Cardiac fibroblast (primary cell): Measurements from ENCODE around the gene SPATA13.
"Not testable (repeated sequence)": the region's sequence is repeated elsewhere in the genome, so short reads cannot be mapped to it uniquely, and the experiment has no call there.

Source experiments
- DNase-seq, 2 donors: peaks; one replicate each; pipeline versions ENCODE4 v3.0.0 to v3.0.0-alpha.2; 2010; ENCODE audit warnings: low read depth in 2 of 2
- H3K4me3 ChIP-seq, 2 donors: replicated peaks in 1 of 2; 1 replicate in 1 of 2; 2 replicates in 1 of 2; pipeline ENCODE4 v1.5.1; 2011; ENCODE audit warnings: low read depth in 2 of 2, low read length in 2 of 2, mild to moderate bottlenecking in 2 of 2, moderate library complexity in 1 of 2
- CTCF ChIP-seq: IDR thresholded peaks from one replicate; pipeline ENCODE4 v1.5.1; 2011; ENCODE audit warnings: low read depth, mild to moderate bottlenecking, low read length, inconsistent platforms

SPATA13 gene

GRCh38 chr13:24304620-24305019, 144.1 kb downstream of the SPATA13 start:
- no peak for DNase-seq
- H3K4me3 ChIP-seq: no peak overlapping the region
- TF ChIP-seq CTCF: no peak

- TF ChIP-seq CTCF: no peak
- peak; percentile 20 to 35 for DNase-seq
- H3K4me3 ChIP-seq: no peak overlapping the region
These were observed 146.1 kb downstream of the SPATA13 start for GRCh38 chr13:24306632-24307031.

GRCh38 chr13:24307211-24308067, 146.9 kb downstream of the SPATA13 start:
- TF ChIP-seq CTCF: no peak
- DNase-seq: peak in 1 of 2 donors; percentile 11
- no peak overlapping the region for H3K4me3 ChIP-seq

GRCh38 chr13:24308068-24308445, 147.5 kb downstream of the SPATA13 start:
- H3K4me3 ChIP-seq: no peak overlapping the region
- no peak for DNase-seq
- no peak for TF ChIP-seq CTCF

- TF ChIP-seq CTCF: no peak
- no peak for DNase-seq
- no peak overlapping the region for H3K4me3 ChIP-seq
These were observed 148.0 kb downstream of the SPATA13 start for GRCh38 chr13:24308488-24309020.

- DNase-seq: peak; percentile 13 to 53
- H3K4me3 ChIP-seq: not testable (repeated sequence)
These were observed 148.8 kb downstream of the SPATA13 start, which contains the start of gene C1QTNF9 for GRCh38 chr13:24309300-24309699. Gene C1QTNF9 (plus strand): TSS chr13:24309580. CDS start chr13:24316004, 6,424 bp downstream.

- TF ChIP-seq CTCF: peak; percentile 20
- DNase-seq: peak; percentile 28 to 34
- no peak overlapping the region for H3K4me3 ChIP-seq
These were observed 152.9 kb downstream of the SPATA13 start for GRCh38 chr13:24313439-24313838.

- not testable (repeated sequence) for DNase-seq, H3K4me3 ChIP-seq
These were observed 157.3 kb downstream of the SPATA13 start for GRCh38 chr13:24317835-24318234.

- DNase-seq: not testable (repeated sequence)
These were observed 158.4 kb downstream of the SPATA13 start for GRCh38 chr13:24318878-24319277.

GRCh38 chr13:24319641-24320040, 159.1 kb downstream of the SPATA13 start:
- DNase-seq, H3K4me3 ChIP-seq: not testable (repeated sequence)

More at GRCh38 chr13:24318878-24319277, 158.4 kb downstream of the SPATA13 start:
- not testable (repeated sequence) for H3K4me3 ChIP-seq

- not testable (repeated sequence) for H3K4me3 ChIP-seq, DNase-seq
These were observed 160.9 kb downstream of the SPATA13 start for GRCh38 chr13:24321416-24321815.
